Activated CD8-positive, alpha-beta T cell treated with anti-CD3 and anti-CD28 coated beads for 36 hours (primary cell): Measurements from ENCODE around the gene EPHB1. TPM values are rescaled to one million over a fixed set of nuclear protein-coding genes. Genes with fewer than 3 reads are reported as not detected.

ENCODE experiments used
- ATAC-seq: fragments of 200-7000 bp; cut with Tn5 transposase; one replicate; pipeline ENCODE4 v1.10.0; 2021; ENCODE audit warnings: mild to moderate bottlenecking, moderate library complexity
- CTCF ChIA-PET: fragments of 350-600 bp; sonication (Branson Sonifier 250); formaldehyde crosslinking; loops from one replicate; lab custom pipeline; 2021; ENCODE audit warnings: antibody characterized with exemption; lab: Charles Lee
- POLR2A ChIA-PET: fragments of 350-600 bp; sonication (Branson Sonifier 250); formaldehyde crosslinking; loops from one replicate; lab custom pipeline; 2021; ENCODE audit warnings: antibody characterized with exemption; lab: Charles Lee
- DNase-seq: peaks from one replicate; pipeline ENCODE4 v3.0.0-alpha.2; 2020
- H3K27ac Mint-ChIP-seq: one replicate; pipeline ENCODE4 v1.8.0; 2021; ENCODE audit warnings: mild to moderate bottlenecking, mixed read lengths
- H3K27me3 Mint-ChIP-seq: one replicate; pipeline ENCODE4 v1.8.0; 2021; ENCODE audit warnings: mixed read lengths
- H3K36me3 Mint-ChIP-seq: one replicate; pipeline ENCODE4 v1.8.0; 2021; ENCODE audit warnings: low read depth, mixed read lengths
- H3K4me1 Mint-ChIP-seq: one replicate; pipeline ENCODE4 v1.8.0; 2021; ENCODE audit warnings: low read depth, mixed read lengths
- H3K4me3 Mint-ChIP-seq: one replicate; pipeline ENCODE4 v1.8.0; 2021; ENCODE audit warnings: mild to moderate bottlenecking, moderate library complexity, mixed read lengths
- H3K9me3 Mint-ChIP-seq: one replicate; pipeline ENCODE4 v1.8.0; 2021; ENCODE audit warnings: mixed read lengths
- intact Hi-C: fragments of 100-400 bp; cut with micrococcal nuclease; formaldehyde crosslinking; loops from one replicate; pipeline ENCODE4 v1.10.0; 2022
- total RNA-seq, 2 experiments: library from RNA; stranded (reverse); gene quantifications; one replicate each; pipeline ENCODE4 v1.2.3, GENCODE V29; 2021
- TF ChIP-seq, protein P1 (sequence below): fragments of 200-600 bp; IDR thresholded peaks from one replicate; pipeline ENCODE4 v1.8.0; 2022; ENCODE audit warnings: antibody characterized with exemption, mild to moderate bottlenecking

The EPHB1 gene
- total RNA-seq, 2 experiments from 2014 or later, result 0.78 TPM; not detected in 1

DNA sequence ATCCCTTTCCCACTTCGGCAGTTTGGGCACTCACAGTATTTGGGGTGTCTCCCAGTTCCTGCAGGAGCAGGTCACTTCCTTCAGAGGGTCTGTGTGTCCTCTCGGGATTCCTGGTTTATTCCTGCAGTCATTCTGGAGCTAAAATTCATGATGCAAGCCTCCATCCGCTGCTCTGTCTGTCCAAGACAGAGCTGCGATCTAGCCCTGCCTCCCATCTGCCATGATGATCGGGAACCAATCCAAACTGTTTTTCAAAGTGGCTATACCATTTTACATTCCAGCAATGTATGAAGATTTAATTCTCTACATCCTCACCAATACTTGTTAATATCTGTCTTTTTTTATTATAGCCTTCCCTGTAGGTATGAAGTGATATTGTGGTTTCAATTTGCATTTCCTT lies 273.0 kb downstream of the EPHB1 start:
- H3K9me3 Mint-ChIP-seq, result peaks cover 3% of the 10 kb centered on the region
- no peak overlapping the region for H3K4me3 Mint-ChIP-seq
- H3K27ac Mint-ChIP-seq, result no peak overlapping the region
- ATAC-seq (no peak), DNase-seq (no peak)
- no peaks in the 10 kb centered on the region for H3K4me1 Mint-ChIP-seq
- TF ChIP-seq, protein P1, sequence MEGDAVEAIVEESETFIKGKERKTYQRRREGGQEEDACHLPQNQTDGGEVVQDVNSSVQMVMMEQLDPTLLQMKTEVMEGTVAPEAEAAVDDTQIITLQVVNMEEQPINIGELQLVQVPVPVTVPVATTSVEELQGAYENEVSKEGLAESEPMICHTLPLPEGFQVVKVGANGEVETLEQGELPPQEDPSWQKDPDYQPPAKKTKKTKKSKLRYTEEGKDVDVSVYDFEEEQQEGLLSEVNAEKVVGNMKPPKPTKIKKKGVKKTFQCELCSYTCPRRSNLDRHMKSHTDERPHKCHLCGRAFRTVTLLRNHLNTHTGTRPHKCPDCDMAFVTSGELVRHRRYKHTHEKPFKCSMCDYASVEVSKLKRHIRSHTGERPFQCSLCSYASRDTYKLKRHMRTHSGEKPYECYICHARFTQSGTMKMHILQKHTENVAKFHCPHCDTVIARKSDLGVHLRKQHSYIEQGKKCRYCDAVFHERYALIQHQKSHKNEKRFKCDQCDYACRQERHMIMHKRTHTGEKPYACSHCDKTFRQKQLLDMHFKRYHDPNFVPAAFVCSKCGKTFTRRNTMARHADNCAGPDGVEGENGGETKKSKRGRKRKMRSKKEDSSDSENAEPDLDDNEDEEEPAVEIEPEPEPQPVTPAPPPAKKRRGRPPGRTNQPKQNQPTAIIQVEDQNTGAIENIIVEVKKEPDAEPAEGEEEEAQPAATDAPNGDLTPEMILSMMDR, result no peak
- ChIA-PET POLR2A (no interaction called here), CTCF (no interaction called here)
- intact Hi-C loops, result no loop called here
- no peaks in the 10 kb centered on the region for H3K36me3 Mint-ChIP-seq
- H3K27me3 Mint-ChIP-seq, result peaks cover 3% of the 10 kb centered on the region

DNA sequence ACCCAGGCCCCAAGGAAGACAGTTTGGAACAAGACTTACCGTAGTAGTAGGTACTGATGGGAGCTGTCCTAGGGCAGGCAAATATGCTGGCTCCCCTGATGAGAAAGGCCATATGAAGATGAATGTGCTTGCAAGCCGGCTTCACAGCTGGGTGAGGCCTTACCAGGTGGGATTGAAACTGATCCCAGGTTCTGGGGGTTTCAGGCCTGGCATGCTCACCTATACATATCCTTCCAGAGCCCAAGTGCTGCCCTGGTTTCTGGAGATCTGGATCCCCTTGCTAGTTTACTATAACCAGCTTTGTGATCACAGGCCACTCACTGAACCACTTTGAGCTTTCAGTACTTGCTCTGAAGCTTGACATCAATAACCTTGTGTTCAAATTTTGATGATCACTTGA lies 274.3 kb downstream of the EPHB1 start:
- DNase-seq, result no peak
- H3K27ac Mint-ChIP-seq, result no peak overlapping the region
- H3K9me3 Mint-ChIP-seq, result no peaks in the 10 kb centered on the region
- CTCF ChIA-PET, result no interaction called here
- no peak for ATAC-seq
- no peaks in the 10 kb centered on the region for H3K36me3 Mint-ChIP-seq
- H3K27me3 Mint-ChIP-seq, result peaks cover 3% of the 10 kb centered on the region
- no peaks in the 10 kb centered on the region for H3K4me1 Mint-ChIP-seq
- intact Hi-C loops, result no loop called here
- POLR2A ChIA-PET, result no interaction called here
- TF ChIP-seq, protein P1, result no peak
- H3K4me3 Mint-ChIP-seq, result no peak overlapping the region

DNA sequence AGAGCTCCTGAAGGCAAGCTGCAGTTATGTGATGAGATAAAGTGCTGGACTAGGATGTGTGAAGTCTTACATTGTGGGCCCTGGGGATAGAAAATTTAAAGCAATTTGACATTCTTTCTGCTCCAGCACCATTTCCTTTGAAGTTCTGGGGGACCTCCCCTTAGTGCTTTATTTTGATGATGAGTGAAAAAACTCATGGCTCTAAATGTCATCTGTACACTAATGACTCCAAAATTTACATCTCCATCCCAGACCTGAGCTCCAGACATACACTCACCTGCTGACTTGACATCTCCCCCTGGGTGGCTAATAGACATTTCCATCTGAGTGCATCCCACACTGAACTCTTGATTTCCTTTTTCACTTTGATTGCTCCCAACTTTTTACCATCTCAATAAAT lies 276.4 kb downstream of the EPHB1 start:
- H3K27ac Mint-ChIP-seq, result no peak overlapping the region
- ChIA-PET CTCF (no interaction called here), POLR2A (no interaction called here)
- no peaks in the 10 kb centered on the region for H3K4me1 Mint-ChIP-seq
- intact Hi-C loops, result no loop called here
- H3K9me3 Mint-ChIP-seq, result no peaks in the 10 kb centered on the region
- DNase-seq (no peak), ATAC-seq (no peak)
- TF ChIP-seq, protein P1, result no peak
- no peak overlapping the region for H3K4me3 Mint-ChIP-seq
- no peaks in the 10 kb centered on the region for H3K36me3 Mint-ChIP-seq
- peaks cover 3% of the 10 kb centered on the region for H3K27me3 Mint-ChIP-seq

DNA sequence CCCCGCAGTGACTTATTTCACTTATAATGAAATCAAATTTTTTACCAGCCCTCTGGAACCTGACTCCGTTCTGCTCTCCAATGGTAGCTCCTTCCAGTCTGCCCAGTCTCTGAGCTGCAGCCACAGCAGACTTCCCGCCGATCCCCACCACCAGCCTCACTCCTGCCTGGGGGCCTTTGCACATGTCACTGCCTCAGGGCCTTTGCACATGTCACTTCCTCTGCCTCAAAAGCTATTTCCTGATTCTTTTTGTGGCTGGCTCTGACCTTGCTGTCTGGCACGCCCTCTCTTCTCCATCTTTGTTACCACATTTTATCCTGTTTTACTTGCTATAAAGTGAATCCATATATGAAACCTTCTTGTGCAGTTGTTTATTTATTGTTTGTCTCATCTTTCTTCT lies 277.4 kb downstream of the EPHB1 start:
- no peak for DNase-seq
- Mint-ChIP-seq H3K36me3 (no peaks in the 10 kb centered on the region), H3K4me1 (no peaks in the 10 kb centered on the region), H3K9me3 (no peaks in the 10 kb centered on the region), H3K27me3 (peaks cover 3% of the 10 kb centered on the region), H3K4me3 (no peak overlapping the region), H3K27ac (no peak overlapping the region)
- intact Hi-C loops, result no loop called here
- ChIA-PET CTCF (no interaction called here), POLR2A (interaction anchor here (1.2 kb wide), 1 partner anchor 12 kb away, joined by 3 read pairs; no protein-coding TSS in a partner anchor)
- ATAC-seq, result no peak
- TF ChIP-seq, protein P1, result no peak

DNA sequence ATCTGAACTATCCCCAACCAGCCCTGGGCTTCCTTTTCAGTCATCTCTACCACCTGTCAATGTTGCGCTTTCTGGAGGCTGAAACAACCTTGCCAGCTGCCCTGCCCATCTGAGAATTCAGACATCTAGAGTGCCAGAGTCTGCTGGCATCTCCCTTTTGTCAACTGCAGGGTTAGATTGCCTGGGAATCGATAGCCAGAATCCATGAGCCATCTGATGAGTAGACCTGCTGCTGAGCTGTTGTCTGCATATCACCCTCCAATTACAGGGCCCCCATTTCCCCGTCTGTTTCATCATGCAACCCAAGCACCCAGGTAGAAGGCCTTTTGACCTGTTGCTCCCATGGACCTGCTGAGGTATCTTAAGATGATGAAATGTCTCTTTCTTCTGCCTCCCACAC lies 280.1 kb downstream of the EPHB1 start:
- no peak for DNase-seq
- H3K9me3 Mint-ChIP-seq, result no peaks in the 10 kb centered on the region
- H3K4me1 Mint-ChIP-seq, result no peaks in the 10 kb centered on the region
- ATAC-seq, result no peak
- no peaks in the 10 kb centered on the region for H3K36me3 Mint-ChIP-seq
- peaks cover 3% of the 10 kb centered on the region for H3K27me3 Mint-ChIP-seq
- CTCF ChIA-PET, result no interaction called here
- POLR2A ChIA-PET, result no interaction called here
- H3K4me3 Mint-ChIP-seq, result no peak overlapping the region
- intact Hi-C loops, result no loop called here
- H3K27ac Mint-ChIP-seq, result no peak overlapping the region
- TF ChIP-seq, protein P1, result no peak
